ENCODE data around the gene KRTAP5-2. TPM values are rescaled to one million over a fixed set of nuclear protein-coding genes. Genes with fewer than 3 reads are reported as not detected.

Gene KRTAP5-2
- total and polyA plus RNA-seq, 2 of the 8 experiments (the other 6 are each of a cell fraction or from before 2014, with no cell fraction given), result not detected

- FAIRE-seq, result no peak
- Histone ChIP-seq H3K18ac (ENCODE audit: extremely low read depth, low read length) (no peak overlapping the region), H3K9me3 (ENCODE audit: insufficient read depth in 2 of 2, low read depth in 1 of 2, low read length in 1 of 2) (no peaks in the 10 kb centered on the region), H4K20me1 (replicated peaks in 1 of 2; ENCODE audit: control insufficient read depth in 1 of 2, insufficient read depth in 2 of 2, low read length in 2 of 2) (no peaks in the 10 kb centered on the region), H3K4me1 (replicated peaks in 1 of 4; ENCODE audit: control insufficient read depth in 3 of 4, insufficient read depth in 4 of 4, low read length in 3 of 4) (no peaks in the 10 kb centered on the region; a peak in 1 of 7 replicates), H3K23ac (ENCODE audit: insufficient read length) (no peak overlapping the region), H4K8ac (ENCODE audit: extremely low read depth, insufficient read depth, low read length) (no peak overlapping the region), H3K36me3 (ENCODE audit: control insufficient read depth in 2 of 4, insufficient read depth in 4 of 4, low read length in 3 of 4) (no peaks in the 10 kb centered on the region), H3K27me3 (replicated peaks in 1 of 4; ENCODE audit: control insufficient read depth in 3 of 4, extremely low read depth in 1 of 4, insufficient read depth in 3 of 4, low read length in 3 of 4) (no peaks in the 10 kb centered on the region), H2AFZ (ENCODE audit: low read length) (no peak overlapping the region), H4K91ac (replicated peaks; ENCODE audit: insufficient read length, low read length) (no peak overlapping the region), H2BK5ac (ENCODE audit: low read depth, low read length) (no peak overlapping the region), H3K4me2 (ENCODE audit: insufficient read depth in 1 of 2, low read depth in 2 of 2, low read length in 2 of 2) (no peak overlapping the region), H3K4ac (replicated peaks; ENCODE audit: insufficient read length, low read depth, low read length) (no peak overlapping the region), H4K5ac (ENCODE audit: insufficient read length, low read depth, low read length) (no peak overlapping the region), H3K23me2 (ENCODE audit: low read depth, low read length) (no peaks in the 10 kb centered on the region), H2BK120ac (replicated peaks; ENCODE audit: low read depth, low read length) (no peak overlapping the region), H3K79me1 (ENCODE audit: low read depth, low read length) (no peaks in the 10 kb centered on the region), H2BK20ac (ENCODE audit: low read length) (no peak overlapping the region), H2BK15ac (ENCODE audit: low read length) (no peak overlapping the region), H2BK12ac (ENCODE audit: low read depth, low read length) (no peak overlapping the region), H3K79me2 (ENCODE audit: control insufficient read depth in 1 of 2, insufficient read depth in 2 of 2, low read length in 2 of 2) (no peaks in the 10 kb centered on the region), H3K4me3 (ENCODE audit: extremely low read depth in 1 of 4, insufficient read depth in 2 of 4, low read depth in 3 of 4, low read length in 4 of 4) (no peak overlapping the region), H2AK5ac (ENCODE audit: low read depth, low read length) (no peak overlapping the region), H3K9ac (replicated peaks in 1 of 4; ENCODE audit: extremely low read depth in 1 of 4, low read depth in 3 of 4, low read length in 3 of 4) (no peak overlapping the region), H3K56ac (replicated peaks; ENCODE audit: insufficient read length, low read depth, low read length) (no peak overlapping the region), H3K14ac (ENCODE audit: insufficient read length) (no peak overlapping the region), H3K27ac (ENCODE audit: low read depth, low read length) (no peak overlapping the region)
- 81% methylated on average over 10 of the region's 10 CpGs; no CpG with 5 or more reads in 1 of the 2 experiments for WGBS, 2 experiments (ENCODE audit: extremely low coverage in 1 of 2, insufficient coverage in 1 of 2, insufficient read length in 1 of 2, insufficient replicate concordance in 2 of 2, low coverage in 1 of 2, low lambda C conversion rate in 2 of 2, missing lambda C conversion rate in 1 of 2)
- CTCF ChIA-PET (ENCODE audit: partially characterized antibody), result interaction anchor here (0.7 to 4.4 kb wide), 5 partner anchors 10 to 455 kb away, joined by 3 to 22 read pairs (median 4); no protein-coding TSS in a partner anchor
- no peak for DNase-seq (ENCODE audit: low read depth in 1 of 2, low spot score in 2 of 2)
- POLR2A ChIA-PET (ENCODE audit: partially characterized antibody), result interaction anchor here (0.6 to 0.7 kb wide), 2 partner anchors 277 to 541 kb away, joined by 3 to 4 read pairs; no protein-coding TSS in a partner anchor
- no peak for TF ChIP-seq EP300 (IDR thresholded peaks at IDR 0.05; ENCODE audit: borderline replicate concordance in 1 of 2, low read depth in 2 of 2, low read length in 2 of 2)
- no peak for TF ChIP-seq KDM1A (IDR thresholded peaks at IDR 0.05; ENCODE audit: borderline replicate concordance, low read length)
- no peak for TF ChIP-seq CHD2 (IDR thresholded peaks at IDR 0.05; ENCODE audit: low read length)
- no peak for TF ChIP-seq SP1 (IDR thresholded peaks at IDR 0.05; ENCODE audit: low read depth, low read length)
- TF ChIP-seq GABPA (IDR thresholded peaks at IDR 0.05; ENCODE audit: borderline replicate concordance, insufficient read depth, low read length), result no peak
- TF ChIP-seq NANOG (IDR thresholded peaks at IDR 0.05; ENCODE audit: insufficient read depth, low read depth, low read length, poor library complexity, severe bottlenecking), result no peak
- TF ChIP-seq BCL11A (IDR thresholded peaks at IDR 0.05; ENCODE audit: low read depth in 2 of 2, low read length in 2 of 2), result no peak
- no peak for TF ChIP-seq EZH2 (IDR thresholded peaks at IDR 0.05; ENCODE audit: low read depth, low read length, severe bottlenecking)
- no peak for TF ChIP-seq CREB1 (IDR thresholded peaks at IDR 0.05)
- no peak for TF ChIP-seq ASH2L (IDR thresholded peaks at IDR 0.05; ENCODE audit: low read length)
- no peak for TF ChIP-seq TAF7 (optimal IDR thresholded peaks at IDR 0.05; ENCODE audit: borderline replicate concordance, low read depth, low read length)
- TF ChIP-seq CHD1 (IDR thresholded peaks at IDR 0.05; ENCODE audit: low read depth, low read length), result no peak
- no peak for TF ChIP-seq ATF3 (IDR thresholded peaks at IDR 0.05; ENCODE audit: insufficient read depth, low read depth, low read length)
- no peak for TF ChIP-seq SIN3A (conservative IDR thresholded peaks at IDR 0.05 in 1 of 2, IDR thresholded peaks at IDR 0.05 in 1 of 2; ENCODE audit: low read depth in 1 of 2, low read length in 2 of 2)
Measured at GRCh38 chr11:1619449-1619848, 21.4 kb upstream of the KRTAP5-2 start.

All from H1 (cell line).